ENCODE data around the gene ERCC2. TPM values are rescaled to one million over a fixed set of nuclear protein-coding genes. Genes with fewer than 3 reads are reported as not detected.

ERCC2 gene
- total and polyA plus RNA-seq, 2 experiments from 2014 or later = 33.3 to 81.1 TPM

- peak; percentile 17 for ATAC-seq
- Histone ChIP-seq H3F3A (replicated peaks; ENCODE audit: low read depth) (peaks cover 5% of the 10 kb centered on the region; the same call in 1 of the 2 replicates), H4K20me1 (replicated peaks; ENCODE audit: insufficient read depth) (no peaks in the 10 kb centered on the region), H2AFZ (no peak overlapping the region), H3K27me3 (ENCODE audit: insufficient read depth) (peaks cover 23% of the 10 kb centered on the region), H3K9me2 (ENCODE audit: insufficient read depth) (no peaks in the 10 kb centered on the region), H3K36me3 (ENCODE audit: insufficient read depth) (no peaks in the 10 kb centered on the region), H3K4me2 (no peak overlapping the region), H3K4me3 (no peak overlapping the region), H3K4me1 (ENCODE audit: insufficient read depth) (no peaks in the 10 kb centered on the region), H3K79me2 (replicated peaks; ENCODE audit: insufficient read depth) (no peaks in the 10 kb centered on the region), H3K27ac (ENCODE audit: low read depth) (no peak overlapping the region)
- Mint-ChIP-seq H3K4me3 (no peak overlapping the region; the same call in 2 of the 3 replicates), H3K9me3 (peaks cover 4% of the 10 kb centered on the region; the same call in 1 of the 3 replicates), H3K27me3 (ENCODE audit: insufficient read depth, low read depth, poor library complexity) (peaks cover 15% of the 10 kb centered on the region), H3K4me1 (no peaks in the 10 kb centered on the region; the same call in 2 of the 3 replicates), H3K27ac (no peak overlapping the region), H3K36me3 (ENCODE audit: low read depth) (peaks cover 1% of the 10 kb centered on the region; the same call in 2 of the 3 replicates)
- DNase-seq (ENCODE audit: low spot score) = peak; percentile 69
- TF ChIP-seq JUNB (IDR thresholded peaks at IDR 0.05; ENCODE audit: unreplicated experiment) = no peak
- no peak for TF ChIP-seq ZNF114 (CRISPR knock-in tag; IDR thresholded peaks at IDR 0.05)
- no peak for TF ChIP-seq STAT1 (IDR thresholded peaks at IDR 0.05; ENCODE audit: unreplicated experiment)
- no peak for TF ChIP-seq NANOG (IDR thresholded peaks at IDR 0.05; ENCODE audit: borderline replicate concordance)
- TF ChIP-seq ZNF331 (CRISPR knock-in tag; IDR thresholded peaks at IDR 0.05; ENCODE audit: low read depth) = no peak
Measured at GRCh38 chr19:45305421-45305820, 65.0 kb downstream of the ERCC2 start.

- DNase-seq (ENCODE audit: low spot score) (no peak), ATAC-seq (no peak)
- peaks cover 14% of the 10 kb centered on the region for H3K27me3 Mint-ChIP-seq (ENCODE audit: insufficient read depth, low read depth, poor library complexity)
- Histone ChIP-seq H3K4me1 (ENCODE audit: insufficient read depth) (no peaks in the 10 kb centered on the region), H3K4me2 (no peak overlapping the region), H3K27me3 (ENCODE audit: insufficient read depth) (peaks cover 23% of the 10 kb centered on the region), H3K4me3 (no peak overlapping the region), H3F3A (replicated peaks; ENCODE audit: low read depth) (peaks cover 5% of the 10 kb centered on the region; the same call in 1 of the 2 replicates), H3K27ac (ENCODE audit: low read depth) (no peak overlapping the region), H4K20me1 (replicated peaks; ENCODE audit: insufficient read depth) (no peaks in the 10 kb centered on the region), H3K9me2 (ENCODE audit: insufficient read depth) (no peaks in the 10 kb centered on the region), H3K36me3 (ENCODE audit: insufficient read depth) (no peaks in the 10 kb centered on the region), H3K79me2 (replicated peaks; ENCODE audit: insufficient read depth) (no peaks in the 10 kb centered on the region), H2AFZ (no peak overlapping the region)
- peaks cover 2% of the 10 kb centered on the region; the same call in 2 of the 3 replicates for H3K4me1 Mint-ChIP-seq
- H3K4me3 Mint-ChIP-seq = no peak overlapping the region
- H3K36me3 Mint-ChIP-seq (ENCODE audit: low read depth) = peaks cover 5% of the 10 kb centered on the region; the same call in 2 of the 3 replicates
- peaks cover 4% of the 10 kb centered on the region; the same call in 1 of the 3 replicates for H3K9me3 Mint-ChIP-seq
- no peak overlapping the region for H3K27ac Mint-ChIP-seq
- TF ChIP-seq ZNF462 (CRISPR knock-in tag; IDR thresholded peaks at IDR 0.05) = no peak
- no peak for TF ChIP-seq EZH2 (IDR thresholded peaks at IDR 0.05; ENCODE audit: low read depth, unreplicated experiment)
- no peak for TF ChIP-seq EZH2phosphoT487 (IDR thresholded peaks at IDR 0.05; ENCODE audit: unreplicated experiment)
- no peak for TF ChIP-seq NANOG (IDR thresholded peaks at IDR 0.05; ENCODE audit: borderline replicate concordance)
- no peak for TF ChIP-seq ZNF331 (CRISPR knock-in tag; IDR thresholded peaks at IDR 0.05; ENCODE audit: low read depth)
- TF ChIP-seq, protein P1, sequence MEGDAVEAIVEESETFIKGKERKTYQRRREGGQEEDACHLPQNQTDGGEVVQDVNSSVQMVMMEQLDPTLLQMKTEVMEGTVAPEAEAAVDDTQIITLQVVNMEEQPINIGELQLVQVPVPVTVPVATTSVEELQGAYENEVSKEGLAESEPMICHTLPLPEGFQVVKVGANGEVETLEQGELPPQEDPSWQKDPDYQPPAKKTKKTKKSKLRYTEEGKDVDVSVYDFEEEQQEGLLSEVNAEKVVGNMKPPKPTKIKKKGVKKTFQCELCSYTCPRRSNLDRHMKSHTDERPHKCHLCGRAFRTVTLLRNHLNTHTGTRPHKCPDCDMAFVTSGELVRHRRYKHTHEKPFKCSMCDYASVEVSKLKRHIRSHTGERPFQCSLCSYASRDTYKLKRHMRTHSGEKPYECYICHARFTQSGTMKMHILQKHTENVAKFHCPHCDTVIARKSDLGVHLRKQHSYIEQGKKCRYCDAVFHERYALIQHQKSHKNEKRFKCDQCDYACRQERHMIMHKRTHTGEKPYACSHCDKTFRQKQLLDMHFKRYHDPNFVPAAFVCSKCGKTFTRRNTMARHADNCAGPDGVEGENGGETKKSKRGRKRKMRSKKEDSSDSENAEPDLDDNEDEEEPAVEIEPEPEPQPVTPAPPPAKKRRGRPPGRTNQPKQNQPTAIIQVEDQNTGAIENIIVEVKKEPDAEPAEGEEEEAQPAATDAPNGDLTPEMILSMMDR (conservative IDR thresholded peaks at IDR 0.05; ENCODE audit: low read depth in 2 of 2) = no peak
- TF ChIP-seq, protein P2, sequence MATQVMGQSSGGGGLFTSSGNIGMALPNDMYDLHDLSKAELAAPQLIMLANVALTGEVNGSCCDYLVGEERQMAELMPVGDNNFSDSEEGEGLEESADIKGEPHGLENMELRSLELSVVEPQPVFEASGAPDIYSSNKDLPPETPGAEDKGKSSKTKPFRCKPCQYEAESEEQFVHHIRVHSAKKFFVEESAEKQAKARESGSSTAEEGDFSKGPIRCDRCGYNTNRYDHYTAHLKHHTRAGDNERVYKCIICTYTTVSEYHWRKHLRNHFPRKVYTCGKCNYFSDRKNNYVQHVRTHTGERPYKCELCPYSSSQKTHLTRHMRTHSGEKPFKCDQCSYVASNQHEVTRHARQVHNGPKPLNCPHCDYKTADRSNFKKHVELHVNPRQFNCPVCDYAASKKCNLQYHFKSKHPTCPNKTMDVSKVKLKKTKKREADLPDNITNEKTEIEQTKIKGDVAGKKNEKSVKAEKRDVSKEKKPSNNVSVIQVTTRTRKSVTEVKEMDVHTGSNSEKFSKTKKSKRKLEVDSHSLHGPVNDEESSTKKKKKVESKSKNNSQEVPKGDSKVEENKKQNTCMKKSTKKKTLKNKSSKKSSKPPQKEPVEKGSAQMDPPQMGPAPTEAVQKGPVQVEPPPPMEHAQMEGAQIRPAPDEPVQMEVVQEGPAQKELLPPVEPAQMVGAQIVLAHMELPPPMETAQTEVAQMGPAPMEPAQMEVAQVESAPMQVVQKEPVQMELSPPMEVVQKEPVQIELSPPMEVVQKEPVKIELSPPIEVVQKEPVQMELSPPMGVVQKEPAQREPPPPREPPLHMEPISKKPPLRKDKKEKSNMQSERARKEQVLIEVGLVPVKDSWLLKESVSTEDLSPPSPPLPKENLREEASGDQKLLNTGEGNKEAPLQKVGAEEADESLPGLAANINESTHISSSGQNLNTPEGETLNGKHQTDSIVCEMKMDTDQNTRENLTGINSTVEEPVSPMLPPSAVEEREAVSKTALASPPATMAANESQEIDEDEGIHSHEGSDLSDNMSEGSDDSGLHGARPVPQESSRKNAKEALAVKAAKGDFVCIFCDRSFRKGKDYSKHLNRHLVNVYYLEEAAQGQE (IDR thresholded peaks at IDR 0.05; ENCODE audit: unreplicated experiment) = no peak
Measured at GRCh38 chr19:45305007-45305406, 65.4 kb downstream of the ERCC2 start.

Data from GM23338 (cell line).